ENCODE measurements around the gene APOBEC3H. TPM values are rescaled to one million over a fixed set of nuclear protein-coding genes. Genes with fewer than 3 reads are reported as not detected.

Gene APOBEC3H
- total and polyA plus RNA-seq, 2 experiments from 2014 or later, result not detected

DNA sequence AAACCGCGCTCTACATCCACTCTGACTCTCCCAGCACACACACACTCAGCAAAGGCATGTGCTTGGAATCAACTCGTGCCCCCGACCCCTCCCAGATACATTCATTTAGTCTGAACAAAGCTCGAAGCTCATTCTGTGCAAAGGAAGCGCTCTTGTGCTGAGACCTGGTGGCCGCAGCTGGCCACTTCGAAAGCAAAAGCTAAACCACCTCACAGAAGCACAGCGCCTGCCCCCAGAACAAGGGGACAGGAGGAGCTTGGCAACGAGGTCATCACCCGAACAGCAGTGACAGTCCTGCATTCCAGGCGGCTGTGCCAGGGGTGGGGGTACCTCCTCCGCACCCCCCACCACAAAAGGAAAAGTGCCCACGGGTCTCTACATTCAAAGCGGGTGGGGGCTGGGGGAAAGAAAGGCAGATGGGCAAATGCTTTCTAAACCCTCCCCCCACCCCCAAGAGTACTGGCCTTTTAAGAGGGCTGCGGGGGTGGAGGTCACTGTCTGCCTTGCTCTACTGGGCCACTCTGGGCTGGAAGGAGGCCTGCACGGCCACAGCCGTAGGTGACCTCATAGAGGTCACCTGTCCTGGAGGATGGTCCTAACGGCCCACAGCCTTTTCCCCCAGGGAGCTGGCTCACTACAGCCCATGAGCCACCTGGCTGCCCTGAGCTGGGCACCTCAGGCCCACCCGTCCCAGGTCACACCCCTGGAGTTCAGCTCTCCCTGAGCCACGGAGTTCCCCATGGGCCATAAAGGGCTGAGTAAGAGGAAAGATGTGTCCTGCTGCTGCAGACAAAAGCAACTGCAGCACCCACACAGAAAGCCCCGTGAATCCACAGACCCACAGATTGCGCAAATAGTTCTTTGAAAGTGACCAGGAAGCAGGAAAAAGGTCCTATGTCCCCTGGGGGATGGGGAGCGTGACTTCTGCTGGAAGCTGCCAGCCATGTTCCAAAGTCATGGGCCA, 34.1 kb downstream of the APOBEC3H start:
- H3K4me3 Mint-ChIP-seq, result no peak overlapping the region; the same call in 2 of the 3 replicates
- Histone ChIP-seq H3K9me2 (ENCODE audit: insufficient read depth) (no peaks in the 10 kb centered on the region), H3K4me3 (no peak overlapping the region), H3K79me2 (replicated peaks; ENCODE audit: insufficient read depth) (no peaks in the 10 kb centered on the region), H2AFZ (no peak overlapping the region), H3K36me3 (ENCODE audit: insufficient read depth) (no peaks in the 10 kb centered on the region), H3K27me3 (ENCODE audit: insufficient read depth) (no peaks in the 10 kb centered on the region), H3K27ac (ENCODE audit: low read depth) (no peak overlapping the region), H3F3A (replicated peaks; ENCODE audit: low read depth) (no peaks in the 10 kb centered on the region), H4K20me1 (replicated peaks; ENCODE audit: insufficient read depth) (no peaks in the 10 kb centered on the region), H3K4me2 (peak overlapping the region; percentile 51), H3K4me1 (ENCODE audit: insufficient read depth) (peaks cover 13% of the 10 kb centered on the region)
- no peak for TF ChIP-seq POLR2AphosphoS5 (IDR thresholded peaks at IDR 0.05; ENCODE audit: low read depth)
- TF ChIP-seq NANOG (IDR thresholded peaks at IDR 0.05; ENCODE audit: borderline replicate concordance), result no peak
- no peak for TF ChIP-seq ZNF114 (CRISPR knock-in tag; IDR thresholded peaks at IDR 0.05)
- no peak for TF ChIP-seq CREB1 (CRISPR knock-in tag; IDR thresholded peaks at IDR 0.05; ENCODE audit: low read depth)
- no peak for TF ChIP-seq ZNF331 (CRISPR knock-in tag; IDR thresholded peaks at IDR 0.05; ENCODE audit: low read depth)
- TF ChIP-seq STAT1 (IDR thresholded peaks at IDR 0.05; ENCODE audit: unreplicated experiment), result no peak
- TF ChIP-seq EZH2 (IDR thresholded peaks at IDR 0.05; ENCODE audit: low read depth, unreplicated experiment), result no peak
- TF ChIP-seq, protein P1, sequence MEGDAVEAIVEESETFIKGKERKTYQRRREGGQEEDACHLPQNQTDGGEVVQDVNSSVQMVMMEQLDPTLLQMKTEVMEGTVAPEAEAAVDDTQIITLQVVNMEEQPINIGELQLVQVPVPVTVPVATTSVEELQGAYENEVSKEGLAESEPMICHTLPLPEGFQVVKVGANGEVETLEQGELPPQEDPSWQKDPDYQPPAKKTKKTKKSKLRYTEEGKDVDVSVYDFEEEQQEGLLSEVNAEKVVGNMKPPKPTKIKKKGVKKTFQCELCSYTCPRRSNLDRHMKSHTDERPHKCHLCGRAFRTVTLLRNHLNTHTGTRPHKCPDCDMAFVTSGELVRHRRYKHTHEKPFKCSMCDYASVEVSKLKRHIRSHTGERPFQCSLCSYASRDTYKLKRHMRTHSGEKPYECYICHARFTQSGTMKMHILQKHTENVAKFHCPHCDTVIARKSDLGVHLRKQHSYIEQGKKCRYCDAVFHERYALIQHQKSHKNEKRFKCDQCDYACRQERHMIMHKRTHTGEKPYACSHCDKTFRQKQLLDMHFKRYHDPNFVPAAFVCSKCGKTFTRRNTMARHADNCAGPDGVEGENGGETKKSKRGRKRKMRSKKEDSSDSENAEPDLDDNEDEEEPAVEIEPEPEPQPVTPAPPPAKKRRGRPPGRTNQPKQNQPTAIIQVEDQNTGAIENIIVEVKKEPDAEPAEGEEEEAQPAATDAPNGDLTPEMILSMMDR (conservative IDR thresholded peaks at IDR 0.05; ENCODE audit: low read depth in 2 of 2), result no peak
- peaks cover 5% of the 10 kb centered on the region; the same call in 1 of the 3 replicates for H3K9me3 Mint-ChIP-seq
- no peaks in the 10 kb centered on the region for H3K36me3 Mint-ChIP-seq (ENCODE audit: low read depth)
- ATAC-seq (peak; percentile 8; the same call in 2 of the 3 replicates), DNase-seq (ENCODE audit: low spot score) (peak; percentile 47)
- H3K27ac Mint-ChIP-seq, result no peak overlapping the region
- peaks cover 30% of the 10 kb centered on the region for H3K4me1 Mint-ChIP-seq
- H3K27me3 Mint-ChIP-seq (ENCODE audit: insufficient read depth, low read depth, poor library complexity), result peaks cover 18% of the 10 kb centered on the region

DNA sequence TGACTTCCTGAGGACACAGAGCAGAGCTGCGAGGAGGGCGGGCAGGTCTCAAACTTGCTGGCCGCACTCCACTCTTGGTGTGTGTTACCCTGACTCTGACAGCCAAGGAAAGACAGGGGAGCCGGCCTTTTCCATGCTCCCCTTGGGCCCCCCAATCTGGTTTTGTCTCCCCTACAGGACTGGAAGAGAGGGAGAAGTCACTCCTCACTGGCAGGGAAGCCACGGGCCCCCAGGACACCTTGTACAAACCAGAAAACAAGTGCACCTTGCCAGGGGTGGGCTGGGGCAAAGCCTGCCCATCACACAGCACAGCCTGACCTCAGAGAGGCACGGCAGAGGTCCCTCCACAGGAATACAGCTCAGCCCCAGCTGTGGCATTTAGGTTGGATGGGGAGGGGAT, 35.2 kb downstream of the APOBEC3H start:
- ATAC-seq (no peak), DNase-seq (ENCODE audit: low spot score) (no peak)
- H3K4me1 ChIP-seq (ENCODE audit: insufficient read depth), result peaks cover 13% of the 10 kb centered on the region
- no peaks in the 10 kb centered on the region for H4K20me1 ChIP-seq (replicated peaks; ENCODE audit: insufficient read depth)
- no peaks in the 10 kb centered on the region for H3K36me3 ChIP-seq (ENCODE audit: insufficient read depth)
- no peaks in the 10 kb centered on the region for H3K27me3 ChIP-seq (ENCODE audit: insufficient read depth)
- Mint-ChIP-seq H3K27ac (no peak overlapping the region), H3K27me3 (ENCODE audit: insufficient read depth, low read depth, poor library complexity) (peaks cover 18% of the 10 kb centered on the region), H3K4me1 (peaks cover 30% of the 10 kb centered on the region), H3K36me3 (ENCODE audit: low read depth) (no peaks in the 10 kb centered on the region), H3K9me3 (peaks cover 5% of the 10 kb centered on the region; the same call in 1 of the 3 replicates), H3K4me3 (no peak overlapping the region)
- no peak overlapping the region for H3K4me2 ChIP-seq
- H3K27ac ChIP-seq (ENCODE audit: low read depth), result no peak overlapping the region
- H2AFZ ChIP-seq, result no peak overlapping the region
- H3K4me3 ChIP-seq, result no peak overlapping the region
- no peaks in the 10 kb centered on the region for H3K79me2 ChIP-seq (replicated peaks; ENCODE audit: insufficient read depth)
- H3K9me2 ChIP-seq (ENCODE audit: insufficient read depth), result no peaks in the 10 kb centered on the region
- no peaks in the 10 kb centered on the region for H3F3A ChIP-seq (replicated peaks; ENCODE audit: low read depth)
- TF ChIP-seq STAT1 (IDR thresholded peaks at IDR 0.05; ENCODE audit: unreplicated experiment), result no peak
- no peak for TF ChIP-seq JUNB (IDR thresholded peaks at IDR 0.05; ENCODE audit: unreplicated experiment)
- no peak for TF ChIP-seq CREB1 (CRISPR knock-in tag; IDR thresholded peaks at IDR 0.05; ENCODE audit: low read depth)
- TF ChIP-seq, protein P1 (conservative IDR thresholded peaks at IDR 0.05; ENCODE audit: low read depth in 2 of 2), result no peak
- no peak for TF ChIP-seq NANOG (IDR thresholded peaks at IDR 0.05; ENCODE audit: borderline replicate concordance)
- no peak for TF ChIP-seq ZNF331 (CRISPR knock-in tag; IDR thresholded peaks at IDR 0.05; ENCODE audit: low read depth)
- TF ChIP-seq, protein P2, sequence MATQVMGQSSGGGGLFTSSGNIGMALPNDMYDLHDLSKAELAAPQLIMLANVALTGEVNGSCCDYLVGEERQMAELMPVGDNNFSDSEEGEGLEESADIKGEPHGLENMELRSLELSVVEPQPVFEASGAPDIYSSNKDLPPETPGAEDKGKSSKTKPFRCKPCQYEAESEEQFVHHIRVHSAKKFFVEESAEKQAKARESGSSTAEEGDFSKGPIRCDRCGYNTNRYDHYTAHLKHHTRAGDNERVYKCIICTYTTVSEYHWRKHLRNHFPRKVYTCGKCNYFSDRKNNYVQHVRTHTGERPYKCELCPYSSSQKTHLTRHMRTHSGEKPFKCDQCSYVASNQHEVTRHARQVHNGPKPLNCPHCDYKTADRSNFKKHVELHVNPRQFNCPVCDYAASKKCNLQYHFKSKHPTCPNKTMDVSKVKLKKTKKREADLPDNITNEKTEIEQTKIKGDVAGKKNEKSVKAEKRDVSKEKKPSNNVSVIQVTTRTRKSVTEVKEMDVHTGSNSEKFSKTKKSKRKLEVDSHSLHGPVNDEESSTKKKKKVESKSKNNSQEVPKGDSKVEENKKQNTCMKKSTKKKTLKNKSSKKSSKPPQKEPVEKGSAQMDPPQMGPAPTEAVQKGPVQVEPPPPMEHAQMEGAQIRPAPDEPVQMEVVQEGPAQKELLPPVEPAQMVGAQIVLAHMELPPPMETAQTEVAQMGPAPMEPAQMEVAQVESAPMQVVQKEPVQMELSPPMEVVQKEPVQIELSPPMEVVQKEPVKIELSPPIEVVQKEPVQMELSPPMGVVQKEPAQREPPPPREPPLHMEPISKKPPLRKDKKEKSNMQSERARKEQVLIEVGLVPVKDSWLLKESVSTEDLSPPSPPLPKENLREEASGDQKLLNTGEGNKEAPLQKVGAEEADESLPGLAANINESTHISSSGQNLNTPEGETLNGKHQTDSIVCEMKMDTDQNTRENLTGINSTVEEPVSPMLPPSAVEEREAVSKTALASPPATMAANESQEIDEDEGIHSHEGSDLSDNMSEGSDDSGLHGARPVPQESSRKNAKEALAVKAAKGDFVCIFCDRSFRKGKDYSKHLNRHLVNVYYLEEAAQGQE (IDR thresholded peaks at IDR 0.05; ENCODE audit: unreplicated experiment), result no peak
- TF ChIP-seq EZH2phosphoT487 (IDR thresholded peaks at IDR 0.05; ENCODE audit: unreplicated experiment), result no peak
- no peak for TF ChIP-seq ZNF114 (CRISPR knock-in tag; IDR thresholded peaks at IDR 0.05)
- TF ChIP-seq EZH2 (IDR thresholded peaks at IDR 0.05; ENCODE audit: low read depth, unreplicated experiment), result no peak
- TF ChIP-seq, protein P3, sequence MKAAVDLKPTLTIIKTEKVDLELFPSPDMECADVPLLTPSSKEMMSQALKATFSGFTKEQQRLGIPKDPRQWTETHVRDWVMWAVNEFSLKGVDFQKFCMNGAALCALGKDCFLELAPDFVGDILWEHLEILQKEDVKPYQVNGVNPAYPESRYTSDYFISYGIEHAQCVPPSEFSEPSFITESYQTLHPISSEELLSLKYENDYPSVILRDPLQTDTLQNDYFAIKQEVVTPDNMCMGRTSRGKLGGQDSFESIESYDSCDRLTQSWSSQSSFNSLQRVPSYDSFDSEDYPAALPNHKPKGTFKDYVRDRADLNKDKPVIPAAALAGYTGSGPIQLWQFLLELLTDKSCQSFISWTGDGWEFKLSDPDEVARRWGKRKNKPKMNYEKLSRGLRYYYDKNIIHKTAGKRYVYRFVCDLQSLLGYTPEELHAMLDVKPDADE (IDR thresholded peaks at IDR 0.05), result no peak
